ENCODE measurements around the gene SSH2. TPM values are rescaled to one million over a fixed set of nuclear protein-coding genes. Genes with fewer than 3 reads are reported as not detected.
"Not testable (repeated sequence)": the region's sequence is repeated elsewhere in the genome, so short reads cannot be mapped to it uniquely, and the experiment has no call there.

SSH2 gene
- total RNA-seq, 1 donor from 2014 or later, result 39.2 TPM

DNA sequence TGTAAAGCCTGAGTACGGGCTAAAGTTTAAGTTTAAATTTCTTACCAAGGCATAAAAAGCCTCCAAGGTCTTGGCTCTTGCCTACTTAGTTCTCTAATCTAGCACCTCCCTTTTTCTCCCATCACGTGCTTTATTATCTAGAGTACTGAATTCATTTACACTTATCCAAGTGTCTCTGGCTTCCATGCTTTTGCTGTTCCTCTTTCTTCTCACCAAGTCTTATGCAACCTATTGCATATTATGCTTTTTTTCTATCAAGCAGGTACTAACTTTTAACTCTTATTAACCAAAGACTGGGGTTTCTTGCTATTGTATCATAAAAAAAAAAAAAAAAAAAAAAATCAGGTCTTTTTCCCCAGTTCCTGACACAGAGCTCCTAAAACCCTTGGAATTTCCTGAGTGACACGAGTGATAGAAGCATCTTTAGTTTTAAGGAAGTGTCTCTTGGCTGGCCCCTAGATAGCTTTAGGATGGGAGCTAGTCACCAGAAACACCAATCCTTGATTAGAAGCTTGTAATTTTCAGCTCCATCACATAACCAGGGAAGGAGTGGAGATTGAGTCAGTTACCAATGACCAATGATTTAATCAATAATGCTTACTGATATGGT lies 44.9 kb downstream of the SSH2 start:
- intact Hi-C loops (cut with micrococcal nuclease), result no loop called here
- no peak overlapping the region for H3K27ac Mint-ChIP-seq
- peaks cover 3% of the 10 kb centered on the region for H3K36me3 Mint-ChIP-seq (ENCODE audit: low read depth)
- no peak for DNase-seq (ENCODE audit: low spot score)
- H3K4me1 Mint-ChIP-seq (ENCODE audit: low read depth), result peaks cover 6% of the 10 kb centered on the region
- H3K9me3 Mint-ChIP-seq, result no peaks in the 10 kb centered on the region
- no peaks in the 10 kb centered on the region for H3K27me3 Mint-ChIP-seq (ENCODE audit: low read depth)
- no peak overlapping the region for H3K4me3 Mint-ChIP-seq (ENCODE audit: low read depth)

DNA sequence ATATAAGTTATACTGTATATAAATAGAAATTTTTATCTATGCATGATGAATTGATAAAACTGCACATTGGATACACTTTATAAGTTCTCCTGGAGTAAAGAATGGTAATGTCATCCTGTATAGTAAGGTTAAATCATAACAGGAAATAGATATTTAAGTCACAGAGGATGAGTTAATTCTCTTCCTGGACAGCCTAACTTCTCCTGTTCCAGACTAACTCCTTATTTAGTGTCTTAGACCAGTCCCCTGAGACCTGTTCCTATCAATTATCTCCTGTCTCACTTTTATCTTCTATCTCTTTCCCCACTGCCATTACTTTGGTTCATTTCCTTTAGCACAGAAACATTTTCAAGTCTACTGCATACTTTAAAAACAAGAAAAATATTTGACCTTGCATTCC lies 46.5 kb downstream of the SSH2 start:
- Mint-ChIP-seq H3K36me3 (ENCODE audit: low read depth) (no peaks in the 10 kb centered on the region), H3K4me1 (ENCODE audit: low read depth) (peaks cover 6% of the 10 kb centered on the region), H3K27ac (no peak overlapping the region), H3K4me3 (ENCODE audit: low read depth) (no peak overlapping the region), H3K9me3 (no peaks in the 10 kb centered on the region), H3K27me3 (ENCODE audit: low read depth) (no peaks in the 10 kb centered on the region)
- no peak for DNase-seq (ENCODE audit: low spot score)
- intact Hi-C loops (cut with micrococcal nuclease), result no loop called here

DNA sequence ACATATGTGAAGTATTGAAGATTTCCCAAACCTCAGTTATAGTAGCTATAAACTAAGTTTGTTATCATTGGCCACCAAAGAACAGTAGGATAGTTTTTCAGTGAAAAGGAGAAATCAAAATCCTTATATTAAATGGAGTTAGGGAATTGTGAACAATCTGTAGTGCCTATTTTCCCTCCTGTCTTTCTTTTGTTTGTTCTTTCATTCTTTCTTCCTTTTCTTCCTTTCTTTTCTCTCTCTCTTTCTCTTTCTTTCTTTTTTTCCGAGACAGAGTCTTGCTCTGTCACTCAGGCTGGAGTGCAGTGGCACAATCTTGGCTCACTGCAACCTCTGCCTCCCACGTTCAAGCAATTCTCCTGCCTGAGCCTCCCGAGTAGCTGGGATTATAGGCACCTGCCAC lies 48.8 kb downstream of the SSH2 start:
- H3K4me1 Mint-ChIP-seq (ENCODE audit: low read depth), result peaks cover 6% of the 10 kb centered on the region
- H3K27me3 Mint-ChIP-seq (ENCODE audit: low read depth), result no peaks in the 10 kb centered on the region
- H3K27ac Mint-ChIP-seq, result no peak overlapping the region
- DNase-seq (ENCODE audit: low spot score), result no peak
- H3K4me3 Mint-ChIP-seq (ENCODE audit: low read depth), result no peak overlapping the region
- H3K9me3 Mint-ChIP-seq, result no peaks in the 10 kb centered on the region
- no peaks in the 10 kb centered on the region for H3K36me3 Mint-ChIP-seq (ENCODE audit: low read depth)
- intact Hi-C loops (cut with micrococcal nuclease), result no loop called here

DNA sequence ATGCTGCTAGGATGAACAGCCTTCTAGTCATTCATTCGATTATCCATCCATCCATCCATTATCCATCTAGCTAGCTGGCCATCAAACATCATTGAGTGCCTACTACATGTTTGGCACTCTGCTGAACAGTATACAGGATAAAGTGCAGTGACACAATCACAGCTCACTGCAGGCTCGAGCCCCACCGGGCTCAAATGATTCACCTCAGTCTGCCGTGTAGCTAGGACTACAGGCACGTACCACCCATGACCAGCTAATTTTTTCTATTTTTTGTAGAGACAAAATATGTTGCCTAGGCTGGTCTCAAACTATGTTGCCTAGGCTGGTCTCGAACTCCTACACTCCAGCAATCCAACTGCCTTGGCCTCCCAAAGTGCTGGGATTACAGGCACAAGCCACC lies 50.0 kb downstream of the SSH2 start:
- no peaks in the 10 kb centered on the region for H3K9me3 Mint-ChIP-seq
- peaks cover 9% of the 10 kb centered on the region for H3K4me1 Mint-ChIP-seq (ENCODE audit: low read depth)
- no peak for DNase-seq (ENCODE audit: low spot score)
- H3K27ac Mint-ChIP-seq, result no peak overlapping the region
- H3K27me3 Mint-ChIP-seq (ENCODE audit: low read depth), result no peaks in the 10 kb centered on the region
- H3K4me3 Mint-ChIP-seq (ENCODE audit: low read depth), result no peak overlapping the region
- intact Hi-C loops (cut with micrococcal nuclease), result no loop called here
- no peaks in the 10 kb centered on the region for H3K36me3 Mint-ChIP-seq (ENCODE audit: low read depth)

DNA sequence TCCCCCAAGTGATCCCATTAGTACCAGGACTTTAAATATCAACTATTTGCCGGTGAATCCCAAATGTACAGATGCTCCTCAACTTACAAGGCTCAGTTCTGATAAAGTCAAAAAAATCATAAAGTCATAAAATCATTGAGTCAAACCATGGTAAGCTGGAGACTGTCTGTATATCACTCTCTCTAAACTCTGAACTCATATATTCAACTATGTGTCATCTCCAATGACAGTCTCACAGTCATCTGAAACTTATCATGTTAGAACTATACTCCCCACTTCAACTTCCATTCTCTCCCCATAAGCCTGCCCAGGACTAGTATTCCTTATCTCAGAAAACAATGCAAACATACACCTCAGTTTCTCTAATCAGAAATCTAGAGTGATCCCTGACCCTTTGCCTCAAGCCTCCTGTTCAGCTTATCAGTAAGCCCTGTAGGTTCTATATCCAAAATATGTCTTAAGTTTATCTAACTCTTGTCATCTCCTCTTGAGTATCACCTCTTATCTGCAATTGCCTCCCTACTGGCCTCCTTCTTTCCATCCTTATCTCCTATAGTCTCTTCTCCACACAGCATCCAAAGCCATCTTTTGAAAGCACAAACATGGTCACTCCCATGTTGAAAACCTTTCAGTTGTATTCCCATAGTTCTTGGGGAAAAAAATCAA lies 55.0 kb downstream of the SSH2 start:
- H3K36me3 Mint-ChIP-seq (ENCODE audit: low read depth), result no peaks in the 10 kb centered on the region
- no peaks in the 10 kb centered on the region for H3K9me3 Mint-ChIP-seq
- H3K27ac Mint-ChIP-seq, result no peak overlapping the region
- DNase-seq (ENCODE audit: low spot score), result no peak
- no peak overlapping the region for H3K4me3 Mint-ChIP-seq (ENCODE audit: low read depth)
- H3K4me1 Mint-ChIP-seq (ENCODE audit: low read depth), result peaks cover 5% of the 10 kb centered on the region
- intact Hi-C loops (cut with micrococcal nuclease), result no loop called here
- H3K27me3 Mint-ChIP-seq (ENCODE audit: low read depth), result no peaks in the 10 kb centered on the region

DNA sequence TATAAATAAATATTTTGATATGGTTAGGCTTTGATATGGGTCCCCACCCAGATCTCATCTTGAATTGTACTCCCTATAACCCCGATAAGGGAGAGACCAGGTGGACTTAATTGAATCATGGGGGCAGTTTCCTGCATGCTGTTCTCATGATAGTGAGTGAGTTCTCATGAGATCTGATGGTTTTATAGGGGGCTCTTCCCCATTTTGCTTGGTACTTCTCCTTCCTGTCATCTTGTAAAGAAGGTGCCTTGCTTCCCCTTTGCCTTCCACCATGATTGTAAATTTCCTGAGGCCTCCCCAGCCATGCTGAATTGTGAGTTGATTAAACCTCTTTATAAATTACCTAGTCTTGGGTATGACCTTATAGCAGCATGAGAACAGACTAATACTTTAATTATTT lies 55.7 kb downstream of the SSH2 start:
- intact Hi-C loops (cut with micrococcal nuclease); H3K4me1 Mint-ChIP-seq (ENCODE audit: low read depth); H3K36me3 Mint-ChIP-seq (ENCODE audit: low read depth); H3K9me3 Mint-ChIP-seq; H3K27me3 Mint-ChIP-seq (ENCODE audit: low read depth); H3K4me3 Mint-ChIP-seq (ENCODE audit: low read depth); H3K27ac Mint-ChIP-seq; DNase-seq (ENCODE audit: low spot score): not testable (repeated sequence)

DNA sequence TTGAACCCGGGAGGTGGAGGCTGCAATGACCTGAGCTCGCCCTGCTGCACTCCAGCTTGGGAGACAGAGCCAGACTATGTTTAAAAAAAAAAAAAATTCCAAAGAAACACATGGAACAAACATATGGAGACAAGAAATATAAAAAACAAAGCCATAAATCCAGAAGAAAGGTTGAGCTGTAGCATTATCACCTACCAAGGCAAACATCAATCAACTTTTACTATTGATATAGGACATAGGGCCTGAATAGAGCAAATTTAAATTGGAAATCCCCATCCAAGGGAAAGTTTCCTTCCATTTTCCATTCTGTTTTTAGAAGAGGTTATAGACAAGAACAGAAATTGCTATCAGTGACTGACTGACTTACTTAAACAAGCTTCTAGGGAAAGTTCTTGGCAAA lies 56.6 kb downstream of the SSH2 start:
- DNase-seq (ENCODE audit: low spot score), result no peak
- Mint-ChIP-seq H3K4me1 (ENCODE audit: low read depth) (peaks cover 5% of the 10 kb centered on the region), H3K36me3 (ENCODE audit: low read depth) (no peaks in the 10 kb centered on the region), H3K4me3 (ENCODE audit: low read depth) (no peak overlapping the region), H3K27ac (no peak overlapping the region), H3K9me3 (no peaks in the 10 kb centered on the region), H3K27me3 (ENCODE audit: low read depth) (no peaks in the 10 kb centered on the region)
- intact Hi-C loops (cut with micrococcal nuclease), result no loop called here

DNA sequence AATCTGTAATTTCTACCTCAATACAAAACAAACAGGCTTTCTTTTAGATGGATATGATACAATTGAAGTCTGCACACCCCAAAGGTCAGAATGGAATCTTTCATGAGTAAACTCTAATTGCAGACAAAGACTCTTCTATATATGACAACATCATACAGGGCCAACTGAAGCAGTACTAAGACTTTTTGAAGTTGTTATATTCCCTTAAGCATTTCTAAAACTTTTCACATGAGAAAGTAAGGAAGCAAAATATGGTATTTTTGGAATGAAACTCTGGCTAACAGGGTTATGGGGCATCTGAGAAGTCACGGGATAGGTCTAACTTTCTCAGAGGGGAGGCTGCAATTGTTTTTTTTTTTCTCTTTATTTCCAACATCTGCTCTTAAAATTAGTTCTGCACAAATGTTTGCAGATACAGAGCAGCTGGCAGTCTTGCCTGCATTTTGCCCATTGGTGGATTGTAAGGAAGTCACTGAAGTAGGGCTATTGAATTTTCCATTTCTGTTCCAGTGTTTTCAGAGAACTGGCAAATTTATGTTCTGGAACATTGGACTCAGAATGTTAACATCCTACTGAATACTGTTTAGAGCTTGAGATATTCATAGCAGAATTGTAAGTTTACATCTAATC lies 59.1 kb downstream of the SSH2 start:
- H3K4me3 Mint-ChIP-seq (ENCODE audit: low read depth), result no peak overlapping the region
- no peaks in the 10 kb centered on the region for H3K9me3 Mint-ChIP-seq
- no peak for DNase-seq (ENCODE audit: low spot score)
- H3K4me1 Mint-ChIP-seq (ENCODE audit: low read depth), result peaks cover 11% of the 10 kb centered on the region
- H3K27ac Mint-ChIP-seq, result no peak overlapping the region
- intact Hi-C loops (cut with micrococcal nuclease), result no loop called here
- no peaks in the 10 kb centered on the region for H3K36me3 Mint-ChIP-seq (ENCODE audit: low read depth)
- H3K27me3 Mint-ChIP-seq (ENCODE audit: low read depth), result no peaks in the 10 kb centered on the region

DNA sequence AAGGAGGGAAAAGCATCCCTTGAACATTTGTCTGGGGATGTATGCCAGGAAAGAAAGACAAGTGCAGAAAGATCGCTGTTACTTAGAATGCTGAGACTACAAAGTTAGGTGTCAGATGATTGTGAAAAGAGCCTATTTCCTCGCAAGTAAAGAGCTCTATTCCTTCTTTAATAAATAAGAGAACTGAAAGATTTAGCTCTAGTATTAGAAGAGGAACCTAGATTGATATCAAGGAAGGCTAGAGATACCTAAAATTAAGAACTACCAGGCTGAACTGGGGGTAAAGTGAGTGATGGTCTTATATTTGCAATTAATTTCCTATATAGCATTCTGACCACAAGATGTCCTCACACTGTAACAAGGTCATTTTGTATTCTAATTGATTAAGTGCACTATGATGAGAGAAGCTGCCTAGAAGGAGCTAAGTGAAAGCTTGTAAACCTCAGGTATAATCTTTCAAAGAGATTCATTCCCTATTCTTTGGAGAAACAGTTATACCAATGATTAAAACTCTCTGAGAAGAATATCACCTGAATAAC lies 62.3 kb downstream of the SSH2 start:
- no peak overlapping the region for H3K27ac Mint-ChIP-seq
- no peak overlapping the region for H3K4me3 Mint-ChIP-seq (ENCODE audit: low read depth)
- intact Hi-C loops (cut with micrococcal nuclease), result loop anchor here (1.0 kb wide), 1 partner anchor 64 kb away; no protein-coding TSS in a partner anchor
- no peaks in the 10 kb centered on the region for H3K9me3 Mint-ChIP-seq
- H3K36me3 Mint-ChIP-seq (ENCODE audit: low read depth), result no peaks in the 10 kb centered on the region
- H3K27me3 Mint-ChIP-seq (ENCODE audit: low read depth), result no peaks in the 10 kb centered on the region
- no peak for DNase-seq (ENCODE audit: low spot score)
- H3K4me1 Mint-ChIP-seq (ENCODE audit: low read depth), result peaks cover 5% of the 10 kb centered on the region

DNA sequence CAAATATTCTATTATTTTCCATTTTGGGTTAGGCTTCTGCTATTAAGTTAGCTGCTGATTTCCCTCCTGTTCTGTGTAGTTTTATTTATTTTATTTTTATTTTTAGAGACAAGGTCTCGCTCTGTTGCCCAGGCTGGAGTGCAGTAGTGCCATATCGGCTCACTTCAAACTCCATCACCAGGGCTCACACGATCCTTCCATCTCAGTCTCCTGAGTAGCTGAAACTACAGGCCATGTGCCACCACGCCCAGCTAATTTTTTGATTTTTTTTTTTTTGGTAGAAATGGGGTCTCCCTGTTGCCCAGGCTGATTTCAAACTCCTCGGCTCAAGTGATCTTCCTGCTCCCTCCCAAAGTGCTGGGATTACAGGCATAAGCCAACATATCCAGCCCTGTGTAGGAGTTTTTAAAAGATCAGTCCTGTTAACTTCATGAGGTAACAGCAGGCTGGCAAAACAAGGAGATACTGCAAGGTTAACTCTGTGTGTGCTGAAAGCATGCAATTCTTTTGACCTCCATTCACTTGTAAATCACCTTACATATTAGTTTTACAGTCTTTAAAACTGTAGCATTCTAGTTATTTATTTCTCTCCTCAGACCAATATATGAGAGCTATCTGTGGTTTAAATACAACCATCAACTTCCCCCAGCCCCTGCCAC lies 63.2 kb downstream of the SSH2 start:
- Mint-ChIP-seq H3K27ac (no peak overlapping the region), H3K36me3 (ENCODE audit: low read depth) (no peaks in the 10 kb centered on the region)
- intact Hi-C loops (cut with micrococcal nuclease), result loop anchor here (1.0 kb wide), 1 partner anchor 64 kb away; no protein-coding TSS in a partner anchor

DNA sequence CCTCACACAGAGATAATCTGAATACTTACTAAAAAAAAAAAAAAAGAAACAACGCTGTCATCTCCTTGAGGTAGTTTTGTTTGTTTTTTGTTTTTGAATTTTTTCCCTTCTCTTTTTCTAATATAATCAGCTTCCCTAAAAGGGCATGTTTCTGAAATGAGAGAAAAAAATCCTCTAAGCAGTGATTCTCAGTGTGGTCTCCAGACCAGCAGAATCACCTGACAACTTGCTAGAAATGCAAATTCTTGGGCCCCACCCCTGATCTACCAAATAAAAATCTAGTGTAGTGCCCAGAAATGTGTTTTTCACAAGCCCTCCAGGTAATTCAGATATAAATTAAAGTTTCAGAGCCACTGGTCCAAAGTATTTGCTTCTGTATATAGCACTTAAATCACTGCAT lies 65.4 kb downstream of the SSH2 start:
- no peaks in the 10 kb centered on the region for H3K27me3 Mint-ChIP-seq (ENCODE audit: low read depth)
- intact Hi-C loops (cut with micrococcal nuclease), result no loop called here

More for the DNA sequence above, 63.2 kb downstream of the SSH2 start:
- H3K9me3 Mint-ChIP-seq, result no peaks in the 10 kb centered on the region
- H3K4me1 Mint-ChIP-seq (ENCODE audit: low read depth), result peaks cover 5% of the 10 kb centered on the region
- no peak overlapping the region for H3K4me3 Mint-ChIP-seq (ENCODE audit: low read depth)
- H3K27me3 Mint-ChIP-seq (ENCODE audit: low read depth), result no peaks in the 10 kb centered on the region
- DNase-seq (ENCODE audit: low spot score), result no peak

DNA sequence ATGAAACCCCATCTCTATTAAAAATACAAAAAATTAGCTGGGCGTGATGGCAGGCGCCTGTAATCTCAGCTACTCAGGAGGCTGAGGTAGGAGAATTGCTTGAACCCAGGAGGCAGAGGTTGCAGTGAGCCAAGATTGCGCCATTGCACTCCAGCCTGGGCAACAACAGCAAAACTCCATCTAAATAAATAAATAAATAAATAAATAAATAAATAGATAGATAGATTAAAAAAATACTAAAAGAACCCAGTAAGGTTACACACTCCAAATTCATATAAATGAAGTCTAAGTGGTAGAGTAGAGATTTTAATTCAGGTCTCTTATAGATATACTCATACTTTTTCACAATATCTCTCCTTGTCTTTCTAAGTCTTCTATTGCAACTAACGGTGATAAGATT lies 65.9 kb downstream of the SSH2 start:
- H3K36me3 Mint-ChIP-seq (ENCODE audit: low read depth); intact Hi-C loops (cut with micrococcal nuclease); H3K27ac Mint-ChIP-seq; H3K4me1 Mint-ChIP-seq (ENCODE audit: low read depth); H3K9me3 Mint-ChIP-seq; DNase-seq (ENCODE audit: low spot score); H3K4me3 Mint-ChIP-seq (ENCODE audit: low read depth); H3K27me3 Mint-ChIP-seq (ENCODE audit: low read depth): not testable (repeated sequence)

More for the DNA sequence above, 65.4 kb downstream of the SSH2 start:
- DNase-seq (ENCODE audit: low spot score), result no peak
- Mint-ChIP-seq H3K4me1 (ENCODE audit: low read depth) (peaks cover 5% of the 10 kb centered on the region), H3K36me3 (ENCODE audit: low read depth) (peaks cover 2% of the 10 kb centered on the region), H3K9me3 (peaks cover under 1% of the 10 kb centered on the region), H3K4me3 (ENCODE audit: low read depth) (no peak overlapping the region), H3K27ac (no peak overlapping the region)

DNA sequence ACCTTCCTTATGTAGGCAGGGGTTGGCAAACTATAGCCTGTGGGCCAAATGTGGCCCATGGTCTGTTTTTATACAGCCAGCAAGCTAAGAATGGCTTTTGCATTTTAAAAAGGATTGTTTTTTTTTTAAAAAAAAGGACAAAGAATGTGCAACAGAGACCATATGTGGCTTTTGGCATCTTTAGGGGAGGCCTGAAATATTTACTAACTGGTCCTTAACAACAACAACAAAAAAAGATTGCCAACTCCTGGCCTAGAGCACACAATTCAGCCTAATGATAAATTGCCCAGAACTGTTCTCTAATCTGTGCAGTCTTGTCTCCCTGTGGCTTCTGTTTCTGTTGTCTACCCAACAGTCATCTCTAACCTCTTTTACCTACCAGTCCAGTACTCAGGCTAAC lies 67.1 kb downstream of the SSH2 start:
- H3K27me3 Mint-ChIP-seq (ENCODE audit: low read depth), result no peaks in the 10 kb centered on the region
- H3K4me1 Mint-ChIP-seq (ENCODE audit: low read depth), result peaks cover 3% of the 10 kb centered on the region
- H3K36me3 Mint-ChIP-seq (ENCODE audit: low read depth), result peaks cover 7% of the 10 kb centered on the region
- no peak overlapping the region for H3K27ac Mint-ChIP-seq
- no peak overlapping the region for H3K4me3 Mint-ChIP-seq (ENCODE audit: low read depth)
- H3K9me3 Mint-ChIP-seq, result peaks cover 10% of the 10 kb centered on the region
- intact Hi-C loops (cut with micrococcal nuclease), result no loop called here
- DNase-seq (ENCODE audit: low spot score), result no peak

Data from activated T-helper 2 cell treated with anti-CD3 and anti-CD28 coated beads, Interferon-gamma antibody, Interleukin-2, Interleukin-4, amounts not matched to agents 10 μg/mL and 5 μg/mL and 100 μg/mL, durations not matched to agents 14 hours and 24 hours and 36 hours (primary cell).